ENCODE results near the gene LTB4R. TPM values are rescaled to one million over a fixed set of nuclear protein-coding genes. Genes with fewer than 3 reads are reported as not detected.

LTB4R gene, protein sequence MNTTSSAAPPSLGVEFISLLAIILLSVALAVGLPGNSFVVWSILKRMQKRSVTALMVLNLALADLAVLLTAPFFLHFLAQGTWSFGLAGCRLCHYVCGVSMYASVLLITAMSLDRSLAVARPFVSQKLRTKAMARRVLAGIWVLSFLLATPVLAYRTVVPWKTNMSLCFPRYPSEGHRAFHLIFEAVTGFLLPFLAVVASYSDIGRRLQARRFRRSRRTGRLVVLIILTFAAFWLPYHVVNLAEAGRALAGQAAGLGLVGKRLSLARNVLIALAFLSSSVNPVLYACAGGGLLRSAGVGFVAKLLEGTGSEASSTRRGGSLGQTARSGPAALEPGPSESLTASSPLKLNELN
- 1 to 10 TPM; 2.1 to 5.0 TPM for total RNA-seq
- polyA plus RNA-seq, result 1 to 10 TPM in 1 of 2 donors, under 1 TPM in 1; 0.86 to 2.9 TPM

DNA sequence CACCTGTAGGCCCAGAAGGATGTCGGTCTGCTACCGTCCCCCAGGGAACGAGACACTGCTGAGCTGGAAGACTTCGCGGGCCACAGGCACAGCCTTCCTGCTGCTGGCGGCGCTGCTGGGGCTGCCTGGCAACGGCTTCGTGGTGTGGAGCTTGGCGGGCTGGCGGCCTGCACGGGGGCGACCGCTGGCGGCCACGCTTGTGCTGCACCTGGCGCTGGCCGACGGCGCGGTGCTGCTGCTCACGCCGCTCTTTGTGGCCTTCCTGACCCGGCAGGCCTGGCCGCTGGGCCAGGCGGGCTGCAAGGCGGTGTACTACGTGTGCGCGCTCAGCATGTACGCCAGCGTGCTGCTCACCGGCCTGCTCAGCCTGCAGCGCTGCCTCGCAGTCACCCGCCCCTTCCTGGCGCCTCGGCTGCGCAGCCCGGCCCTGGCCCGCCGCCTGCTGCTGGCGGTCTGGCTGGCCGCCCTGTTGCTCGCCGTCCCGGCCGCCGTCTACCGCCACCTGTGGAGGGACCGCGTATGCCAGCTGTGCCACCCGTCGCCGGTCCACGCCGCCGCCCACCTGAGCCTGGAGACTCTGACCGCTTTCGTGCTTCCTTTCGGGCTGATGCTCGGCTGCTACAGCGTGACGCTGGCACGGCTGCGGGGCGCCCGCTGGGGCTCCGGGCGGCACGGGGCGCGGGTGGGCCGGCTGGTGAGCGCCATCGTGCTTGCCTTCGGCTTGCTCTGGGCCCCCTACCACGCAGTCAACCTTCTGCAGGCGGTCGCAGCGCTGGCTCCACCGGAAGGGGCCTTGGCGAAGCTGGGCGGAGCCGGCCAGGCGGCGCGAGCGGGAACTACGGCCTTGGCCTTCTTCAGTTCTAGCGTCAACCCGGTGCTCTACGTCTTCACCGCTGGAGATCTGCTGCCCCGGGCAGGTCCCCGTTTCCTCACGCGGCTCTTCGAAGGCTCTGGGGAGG lies at the start of gene LTB4R:
LTB4R (plus strand) TSS at position 857 of the 959 bp plus-strand sequence. CDS start 4,150 bp downstream, outside the sequence.
- Histone ChIP-seq H3K9ac (ENCODE audit: low read depth in 1 of 2, low read length in 2 of 2) (peak within 1 kb of the TSS; percentile 44 to 64), H3K36me3 (ENCODE audit: control insufficient read depth in 4 of 4, insufficient read depth in 3 of 4, low read depth in 1 of 4, low read length in 3 of 4) (peaks cover 0 to 7% (median 4%) of the 10 kb centered on the region in 4 donors), H3K27me3 (ENCODE audit: control insufficient read depth in 4 of 4, insufficient read depth in 4 of 4, low read length in 3 of 4) (no peaks in the 10 kb centered on the region), H3K4me3 (ENCODE audit: low read depth in 1 of 3, low read length in 3 of 3) (peak within 1 kb of the TSS in 2 of 3 donors; percentile 38 to 49), H3K9me3 (ENCODE audit: control insufficient read depth in 4 of 4, low read length in 3 of 4) (no peaks in the 10 kb centered on the region), H3K4me1 (ENCODE audit: control insufficient read depth in 4 of 4, insufficient read depth in 4 of 4, low read length in 3 of 4) (peaks cover 26 to 55% (median 48%) of the 10 kb centered on the region in 4 donors), H3K27ac (ENCODE audit: low read depth in 1 of 2, low read length in 2 of 2) (peak within 1 kb of the TSS; percentile 92 to 97)
- TF ChIP-seq NR2F2 (IDR thresholded peaks at IDR 0.05) (no peak), HNF4G (IDR thresholded peaks at IDR 0.05) (no peak)
- TF ChIP-seq, protein P1, sequence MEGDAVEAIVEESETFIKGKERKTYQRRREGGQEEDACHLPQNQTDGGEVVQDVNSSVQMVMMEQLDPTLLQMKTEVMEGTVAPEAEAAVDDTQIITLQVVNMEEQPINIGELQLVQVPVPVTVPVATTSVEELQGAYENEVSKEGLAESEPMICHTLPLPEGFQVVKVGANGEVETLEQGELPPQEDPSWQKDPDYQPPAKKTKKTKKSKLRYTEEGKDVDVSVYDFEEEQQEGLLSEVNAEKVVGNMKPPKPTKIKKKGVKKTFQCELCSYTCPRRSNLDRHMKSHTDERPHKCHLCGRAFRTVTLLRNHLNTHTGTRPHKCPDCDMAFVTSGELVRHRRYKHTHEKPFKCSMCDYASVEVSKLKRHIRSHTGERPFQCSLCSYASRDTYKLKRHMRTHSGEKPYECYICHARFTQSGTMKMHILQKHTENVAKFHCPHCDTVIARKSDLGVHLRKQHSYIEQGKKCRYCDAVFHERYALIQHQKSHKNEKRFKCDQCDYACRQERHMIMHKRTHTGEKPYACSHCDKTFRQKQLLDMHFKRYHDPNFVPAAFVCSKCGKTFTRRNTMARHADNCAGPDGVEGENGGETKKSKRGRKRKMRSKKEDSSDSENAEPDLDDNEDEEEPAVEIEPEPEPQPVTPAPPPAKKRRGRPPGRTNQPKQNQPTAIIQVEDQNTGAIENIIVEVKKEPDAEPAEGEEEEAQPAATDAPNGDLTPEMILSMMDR (IDR thresholded peaks at IDR 0.05; ENCODE audit: low read depth, low read length, missing input control), result peak; percentile 35
- TF ChIP-seq, protein P2, sequence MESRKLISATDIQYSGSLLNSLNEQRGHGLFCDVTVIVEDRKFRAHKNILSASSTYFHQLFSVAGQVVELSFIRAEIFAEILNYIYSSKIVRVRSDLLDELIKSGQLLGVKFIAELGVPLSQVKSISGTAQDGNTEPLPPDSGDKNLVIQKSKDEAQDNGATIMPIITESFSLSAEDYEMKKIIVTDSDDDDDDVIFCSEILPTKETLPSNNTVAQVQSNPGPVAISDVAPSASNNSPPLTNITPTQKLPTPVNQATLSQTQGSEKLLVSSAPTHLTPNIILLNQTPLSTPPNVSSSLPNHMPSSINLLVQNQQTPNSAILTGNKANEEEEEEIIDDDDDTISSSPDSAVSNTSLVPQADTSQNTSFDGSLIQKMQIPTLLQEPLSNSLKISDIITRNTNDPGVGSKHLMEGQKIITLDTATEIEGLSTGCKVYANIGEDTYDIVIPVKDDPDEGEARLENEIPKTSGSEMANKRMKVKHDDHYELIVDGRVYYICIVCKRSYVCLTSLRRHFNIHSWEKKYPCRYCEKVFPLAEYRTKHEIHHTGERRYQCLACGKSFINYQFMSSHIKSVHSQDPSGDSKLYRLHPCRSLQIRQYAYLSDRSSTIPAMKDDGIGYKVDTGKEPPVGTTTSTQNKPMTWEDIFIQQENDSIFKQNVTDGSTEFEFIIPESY (IDR thresholded peaks at IDR 0.05), result no peak
- 18% methylated on average over 99 of the region's 99 CpGs for WGBS
- DNase-seq (ENCODE audit: low spot score), result peak; percentile 72

DNA sequence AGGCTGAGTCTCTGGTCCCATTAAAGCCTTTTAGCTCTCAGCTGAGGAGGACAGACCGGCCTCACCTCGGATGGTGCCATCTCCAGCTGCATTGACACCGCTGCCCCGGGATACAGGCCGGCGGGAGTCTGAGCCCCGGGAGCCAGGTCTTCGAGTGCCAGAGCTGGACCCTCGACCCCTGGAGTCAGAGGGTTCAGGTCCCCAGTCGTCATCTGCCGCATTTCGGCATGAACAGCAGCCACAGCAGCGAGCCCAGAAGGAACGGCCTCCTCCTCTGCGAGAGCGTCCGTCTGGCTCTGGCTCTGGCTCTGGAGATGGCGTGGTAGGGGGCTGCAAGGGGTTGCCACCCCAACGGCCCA lies 49.4 kb upstream of the LTB4R start:
- Histone ChIP-seq H3K9me3 (ENCODE audit: control insufficient read depth in 4 of 4, low read length in 3 of 4) (no peaks in the 10 kb centered on the region), H3K36me3 (ENCODE audit: control insufficient read depth in 4 of 4, insufficient read depth in 3 of 4, low read depth in 1 of 4, low read length in 3 of 4) (peaks cover 0 to 23% (median 3%) of the 10 kb centered on the region in 4 donors), H3K27ac (ENCODE audit: low read depth in 1 of 2, low read length in 2 of 2) (no peak overlapping the region), H3K4me1 (ENCODE audit: control insufficient read depth in 4 of 4, insufficient read depth in 4 of 4, low read length in 3 of 4) (no peaks in the 10 kb centered on the region), H3K9ac (ENCODE audit: low read depth in 1 of 2, low read length in 2 of 2) (no peak overlapping the region), H3K27me3 (ENCODE audit: control insufficient read depth in 4 of 4, insufficient read depth in 4 of 4, low read length in 3 of 4) (no peaks in the 10 kb centered on the region), H3K4me3 (ENCODE audit: low read depth in 1 of 3, low read length in 3 of 3) (no peak overlapping the region)
- DNase-seq (ENCODE audit: low spot score), result no peak
- WGBS, result 94% methylated on average over 19 of the region's 19 CpGs
- TF ChIP-seq, protein P3, sequence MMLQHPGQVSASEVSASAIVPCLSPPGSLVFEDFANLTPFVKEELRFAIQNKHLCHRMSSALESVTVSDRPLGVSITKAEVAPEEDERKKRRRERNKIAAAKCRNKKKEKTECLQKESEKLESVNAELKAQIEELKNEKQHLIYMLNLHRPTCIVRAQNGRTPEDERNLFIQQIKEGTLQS (IDR thresholded peaks at IDR 0.05), result no peak
- no peak for TF ChIP-seq RAD21 (IDR thresholded peaks at IDR 0.05)
- TF ChIP-seq, protein P1 (IDR thresholded peaks at IDR 0.05; ENCODE audit: low read depth, low read length, missing input control), result no peak
- no peak for TF ChIP-seq RXRA (IDR thresholded peaks at IDR 0.05)
- TF ChIP-seq NR2F2 (IDR thresholded peaks at IDR 0.05), result no peak
- TF ChIP-seq SP1 (IDR thresholded peaks at IDR 0.05), result no peak
- TF ChIP-seq, protein P4, sequence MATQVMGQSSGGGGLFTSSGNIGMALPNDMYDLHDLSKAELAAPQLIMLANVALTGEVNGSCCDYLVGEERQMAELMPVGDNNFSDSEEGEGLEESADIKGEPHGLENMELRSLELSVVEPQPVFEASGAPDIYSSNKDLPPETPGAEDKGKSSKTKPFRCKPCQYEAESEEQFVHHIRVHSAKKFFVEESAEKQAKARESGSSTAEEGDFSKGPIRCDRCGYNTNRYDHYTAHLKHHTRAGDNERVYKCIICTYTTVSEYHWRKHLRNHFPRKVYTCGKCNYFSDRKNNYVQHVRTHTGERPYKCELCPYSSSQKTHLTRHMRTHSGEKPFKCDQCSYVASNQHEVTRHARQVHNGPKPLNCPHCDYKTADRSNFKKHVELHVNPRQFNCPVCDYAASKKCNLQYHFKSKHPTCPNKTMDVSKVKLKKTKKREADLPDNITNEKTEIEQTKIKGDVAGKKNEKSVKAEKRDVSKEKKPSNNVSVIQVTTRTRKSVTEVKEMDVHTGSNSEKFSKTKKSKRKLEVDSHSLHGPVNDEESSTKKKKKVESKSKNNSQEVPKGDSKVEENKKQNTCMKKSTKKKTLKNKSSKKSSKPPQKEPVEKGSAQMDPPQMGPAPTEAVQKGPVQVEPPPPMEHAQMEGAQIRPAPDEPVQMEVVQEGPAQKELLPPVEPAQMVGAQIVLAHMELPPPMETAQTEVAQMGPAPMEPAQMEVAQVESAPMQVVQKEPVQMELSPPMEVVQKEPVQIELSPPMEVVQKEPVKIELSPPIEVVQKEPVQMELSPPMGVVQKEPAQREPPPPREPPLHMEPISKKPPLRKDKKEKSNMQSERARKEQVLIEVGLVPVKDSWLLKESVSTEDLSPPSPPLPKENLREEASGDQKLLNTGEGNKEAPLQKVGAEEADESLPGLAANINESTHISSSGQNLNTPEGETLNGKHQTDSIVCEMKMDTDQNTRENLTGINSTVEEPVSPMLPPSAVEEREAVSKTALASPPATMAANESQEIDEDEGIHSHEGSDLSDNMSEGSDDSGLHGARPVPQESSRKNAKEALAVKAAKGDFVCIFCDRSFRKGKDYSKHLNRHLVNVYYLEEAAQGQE (IDR thresholded peaks at IDR 0.05), result no peak
- no peak for TF ChIP-seq FOXA2 (IDR thresholded peaks at IDR 0.05)
- TF ChIP-seq HNF4A (conservative IDR thresholded peaks at IDR 0.05), result no peak
- TF ChIP-seq, protein P5, sequence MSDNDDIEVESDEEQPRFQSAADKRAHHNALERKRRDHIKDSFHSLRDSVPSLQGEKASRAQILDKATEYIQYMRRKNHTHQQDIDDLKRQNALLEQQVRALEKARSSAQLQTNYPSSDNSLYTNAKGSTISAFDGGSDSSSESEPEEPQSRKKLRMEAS (IDR thresholded peaks at IDR 0.05), result no peak
- no peak for TF ChIP-seq JUND (IDR thresholded peaks at IDR 0.05)
- no peak for TF ChIP-seq GABPA (IDR thresholded peaks at IDR 0.05 in 1 of 2, conservative IDR thresholded peaks at IDR 0.05 in 1 of 2)
- TF ChIP-seq FOXA1 (IDR thresholded peaks at IDR 0.05), result no peak
- TF ChIP-seq, protein P2 (IDR thresholded peaks at IDR 0.05), result no peak
- TF ChIP-seq TAF1 (conservative IDR thresholded peaks at IDR 0.05), result no peak
